HG02943 (cell line): ENCODE data around the gene ZDHHC3.
"Not testable (repeated sequence)": the region's sequence is repeated elsewhere in the genome, so short reads cannot be mapped to it uniquely, and the experiment has no call there.

Source experiments
- ATAC-seq: cut with Tn5 transposase; IDR thresholded peaks from one replicate; pipeline ENCODE4 v1.9.1; 2021; ENCODE audit warnings: mild to moderate bottlenecking, low read depth, moderate library complexity; ENCODE audit not compliant: unreplicated experiment

ZDHHC3 gene

GRCh38 chr3:44999782-45000181, 23.8 kb upstream of the ZDHHC3 start:
- ATAC-seq, result no peak

- no peak for ATAC-seq
Observed at GRCh38 chr3:44996556-44996969, 20.6 kb upstream of the ZDHHC3 start.

GRCh38 chr3:44995142-44995770, 19.3 kb upstream of the ZDHHC3 start:
- ATAC-seq, result no peak

- ATAC-seq, result no peak
Observed at GRCh38 chr3:44993471-44994205, 17.7 kb upstream of the ZDHHC3 start.

- no peak for ATAC-seq
Observed at GRCh38 chr3:44992555-44993470, 16.8 kb upstream of the ZDHHC3 start.

- no peak for ATAC-seq
Observed at GRCh38 chr3:44991326-44991725, 15.4 kb upstream of the ZDHHC3 start.

GRCh38 chr3:44989636-44990373, 13.8 kb upstream of the ZDHHC3 start:
- ATAC-seq, result no peak

- ATAC-seq, result no peak
Observed at GRCh38 chr3:44989141-44989540, 13.2 kb upstream of the ZDHHC3 start.

- no peak for ATAC-seq
Observed at GRCh38 chr3:44988073-44988472, 12.1 kb upstream of the ZDHHC3 start.

- no peak for ATAC-seq
Observed at GRCh38 chr3:44987332-44987731, 11.4 kb upstream of the ZDHHC3 start.

- ATAC-seq, result not testable (repeated sequence)
Observed at GRCh38 chr3:44986330-44986729, 10.4 kb upstream of the ZDHHC3 start.

GRCh38 chr3:44984335-44984734, 8.4 kb upstream of the ZDHHC3 start:
- no peak for ATAC-seq

- no peak for ATAC-seq
Observed at GRCh38 chr3:44983484-44983941, 7.5 kb upstream of the ZDHHC3 start.

- ATAC-seq, result no peak
Observed at GRCh38 chr3:44982817-44983216, 6.8 kb upstream of the ZDHHC3 start.

GRCh38 chr3:44981751-44982150, 5.8 kb upstream of the ZDHHC3 start:
- ATAC-seq, result no peak

- no peak for ATAC-seq
Observed at GRCh38 chr3:44981220-44981619, 5.2 kb upstream of the ZDHHC3 start.

GRCh38 chr3:44974416-44974815, 1.6 kb downstream of the ZDHHC3 start:
- ATAC-seq, result no peak

GRCh38 chr3:44970926-44971490, 5.0 kb downstream of the ZDHHC3 start:
- ATAC-seq, result no peak

- no peak for ATAC-seq
Observed at GRCh38 chr3:44969828-44970179, 6.2 kb downstream of the ZDHHC3 start.

- no peak for ATAC-seq
Observed at GRCh38 chr3:44969154-44969827, 6.7 kb downstream of the ZDHHC3 start.
